ENCODE data around the gene LRRC40.
"Not testable (repeated sequence)": the region's sequence is repeated elsewhere in the genome, so short reads cannot be mapped to it uniquely, and the experiment has no call there.

LRRC40 gene

GRCh38 chr1:70205434-70206118 lies at the start of gene LRRC40:
TSS of gene LRRC40 (minus strand) at chr1:70205579. CDS start at chr1:70205540, 39 bp downstream.
- peak; percentile 92 for DNase-seq (ENCODE audit: low read depth in 2 of 2, low spot score in 1 of 2)

- no peak for DNase-seq (ENCODE audit: low read depth in 2 of 2, low spot score in 1 of 2)
Observed at GRCh38 chr1:70248729-70249128, 43.4 kb upstream of the LRRC40 start.

GRCh38 chr1:70247768-70248167 lies 42.4 kb upstream of the LRRC40 start:
- no peak for DNase-seq (ENCODE audit: low read depth in 2 of 2, low spot score in 1 of 2)

- DNase-seq (ENCODE audit: low read depth in 2 of 2, low spot score in 1 of 2) = no peak
Observed at GRCh38 chr1:70247122-70247521, 41.7 kb upstream of the LRRC40 start.

GRCh38 chr1:70239940-70240339 lies 34.6 kb upstream of the LRRC40 start:
- DNase-seq (ENCODE audit: low read depth in 2 of 2, low spot score in 1 of 2) = no peak

GRCh38 chr1:70234733-70235132 lies 29.4 kb upstream of the LRRC40 start:
- no peak for DNase-seq (ENCODE audit: low read depth in 2 of 2, low spot score in 1 of 2)

GRCh38 chr1:70231475-70231874 lies 26.1 kb upstream of the LRRC40 start:
- no peak for DNase-seq (ENCODE audit: low read depth in 2 of 2, low spot score in 1 of 2)

- no peak for DNase-seq (ENCODE audit: low read depth in 2 of 2, low spot score in 1 of 2)
Observed at GRCh38 chr1:70228670-70229069, 23.3 kb upstream of the LRRC40 start.

GRCh38 chr1:70227439-70227838 lies 22.1 kb upstream of the LRRC40 start:
- DNase-seq (ENCODE audit: low read depth in 2 of 2, low spot score in 1 of 2) = no peak

GRCh38 chr1:70224954-70225353 lies 19.6 kb upstream of the LRRC40 start:
- DNase-seq (ENCODE audit: low read depth in 2 of 2, low spot score in 1 of 2) = no peak

- no peak for DNase-seq (ENCODE audit: low read depth in 2 of 2, low spot score in 1 of 2)
Observed at GRCh38 chr1:70222716-70223235, 17.4 kb upstream of the LRRC40 start.

- peak; percentile 92 to 93 for DNase-seq (ENCODE audit: low read depth in 2 of 2, low spot score in 1 of 2)
Observed at GRCh38 chr1:70221238-70222121, 16.1 kb upstream of the LRRC40 start, which contains the start of gene SRSF11. TSS of gene SRSF11 (plus strand) at chr1:70221380. CDS start at chr1:70221637, 257 bp downstream.

- no peak for DNase-seq (ENCODE audit: low read depth in 2 of 2, low spot score in 1 of 2)
Observed at GRCh38 chr1:70220517-70221237, 15.3 kb upstream of the LRRC40 start.

- no peak for DNase-seq (ENCODE audit: low read depth in 2 of 2, low spot score in 1 of 2)
Observed at GRCh38 chr1:70220015-70220414, 14.6 kb upstream of the LRRC40 start.

- no peak for DNase-seq (ENCODE audit: low read depth in 2 of 2, low spot score in 1 of 2)
Observed at GRCh38 chr1:70211541-70211940, 6.2 kb upstream of the LRRC40 start.

- no peak for DNase-seq (ENCODE audit: low read depth in 2 of 2, low spot score in 1 of 2)
Observed at GRCh38 chr1:70210820-70211219, 5.4 kb upstream of the LRRC40 start.

GRCh38 chr1:70208292-70208691 lies 2.9 kb upstream of the LRRC40 start:
- no peak for DNase-seq (ENCODE audit: low read depth in 2 of 2, low spot score in 1 of 2)

GRCh38 chr1:70207492-70207891 lies 2.1 kb upstream of the LRRC40 start:
- no peak for DNase-seq (ENCODE audit: low read depth in 2 of 2, low spot score in 1 of 2)

GRCh38 chr1:70206833-70207232 lies 1.5 kb upstream of the LRRC40 start:
- not testable (repeated sequence) for DNase-seq (ENCODE audit: low read depth in 2 of 2, low spot score in 1 of 2)

GRCh38 chr1:70205071-70205433 lies 327 bp downstream of the LRRC40 start:
- DNase-seq (ENCODE audit: low read depth in 2 of 2, low spot score in 1 of 2) = no peak

- DNase-seq (ENCODE audit: low read depth in 2 of 2, low spot score in 1 of 2) = no peak
Observed at GRCh38 chr1:70204600-70204999, 779 bp downstream of the LRRC40 start.
